Stomach (tissue), 9 donors: ENCODE results near the gene SIRPD. TPM values are rescaled to one million over a fixed set of nuclear protein-coding genes. Genes with fewer than 3 reads are reported as not detected.
A peak's percentile ranks its signal among the peaks of the same experiment; 100 is the strongest.

Experiments
- DNase-seq, 2 donors: peaks; one replicate each; pipeline versions ENCODE4 v3.0.0 to v3.0.0-alpha.2; 2013 to 2019
- H3K27ac ChIP-seq, 5 donors: fragments of 200-600 bp in 4 of 5; sonication (generic) in 4 of 5; one replicate each; pipeline ENCODE4 v1.5.1; 2013 to 2019; ENCODE audit warnings: mild to moderate bottlenecking in 1 of 5, moderate library complexity in 1 of 5
- H3K27me3 ChIP-seq, 3 donors: fragments of 200-600 bp; sonication (generic); one replicate each; pipeline ENCODE4 v1.5.1; 2017 to 2019; ENCODE audit warnings: mixed run types in 1 of 3
- H3K36me3 ChIP-seq, 4 donors: fragments of 200-600 bp; sonication (generic); 1 replicate in 3 of 4; 2 replicates in 1 of 4; pipeline ENCODE4 v1.5.1; 2016 to 2019
- H3K4me1 ChIP-seq, 4 donors: fragments of 200-600 bp; sonication (generic); one replicate each; pipeline ENCODE4 v1.5.1; 2016 to 2019
- H3K4me3 ChIP-seq, 4 donors: fragments of 200-600 bp; sonication (generic) in 3 of 4; one replicate each; pipeline ENCODE4 v1.5.1; 2016 to 2019; ENCODE audit warnings: mild to moderate bottlenecking in 1 of 4
- H3K9me3 ChIP-seq, 4 donors: fragments of 200-600 bp; sonication (generic); one replicate each; pipeline ENCODE4 v1.5.1; 2016 to 2019
- EP300 ChIP-seq: sonication (generic); formaldehyde crosslinking; IDR thresholded peaks from one replicate; pipeline ENCODE4 v1.6.1; 2017; ENCODE audit warnings: antibody characterized with exemption
- POLR2A ChIP-seq, 4 donors: fragments of 450-650 bp; IDR thresholded peaks; one replicate each; pipeline ENCODE4 v1.6.1; 2016; ENCODE audit warnings: antibody characterized with exemption in 4 of 4, control low read depth in 2 of 4, mild to moderate bottlenecking in 1 of 4, moderate library complexity in 1 of 4
- POLR2AphosphoS5 ChIP-seq, 3 donors: sonication (generic); formaldehyde crosslinking; IDR thresholded peaks; one replicate each; pipeline ENCODE4 v1.6.1; 2016; ENCODE audit warnings: antibody characterized with exemption in 3 of 3
- WGBS, 5 donors: extraction: QIAGEN DNeasy Blood & Tissue Kit in 3 of 5; methylation state at CpG; one replicate each; pipeline versions ENCODE4 v1.1.5 to v1.1.7; 2013 to 2018; 5-methylcytosine and 5-hydroxymethylcytosine counted together
- intact Hi-C: fragments of 100-400 bp; cut with DNase I; formaldehyde crosslinking; loops from one replicate; pipeline ENCODE4 v1.15.1; 2023; ENCODE audit warnings: low total_unique reads
- polyA plus RNA-seq, 3 donors: library from polyadenylated mRNA; stranded (reverse); fragments of 200-250 nt; gene quantifications; one replicate each; pipeline ENCODE4 v1.2.3, GENCODE V29; 2013
- total RNA-seq, 5 donors: library from RNA; depleted of rRNA; stranded (reverse); fragments of >200 nt; gene quantifications; one replicate each; pipeline versions ENCODE4 v1.1.0 to v1.2.3, GENCODE V29; 2014 to 2016
- TF ChIP-seq, protein P1 (sequence below), 7 experiments: fragments of 450-650 bp in 4 of 7; fragments of 200-600 bp in 3 of 7; sonication (generic) in 3 of 7; IDR thresholded peaks; one replicate each; pipeline ENCODE4 v1.5.1; 2016 to 2019; ENCODE audit warnings: antibody characterized with exemption in 7 of 7, control low read depth in 2 of 7, mild to moderate bottlenecking in 1 of 7
- donor health status: healthy with polysubstance abuse.
- donor health status: Bipolar disorder and iron deficiency.
- donor health status: healthy.

Gene SIRPD
- total and polyA plus RNA-seq, 8 donors: 0.45 TPM; not detected in 7

GRCh38 chr20:1507276-1507675 lies 50.2 kb downstream of the SIRPD start:
- no peak for DNase-seq
- intact Hi-C loops: no loop called here
- 60 to 78% (median 71%) methylated on average over 3 of the region's 3 CpGs for WGBS, 5 donors
- H3K9me3 ChIP-seq: no peaks in the 10 kb centered on the region
- H3K4me3 ChIP-seq: no peak overlapping the region
- H3K27ac ChIP-seq: no peak overlapping the region
- peaks cover 0 to 23% (median 5%) of the 10 kb centered on the region in 3 donors for H3K27me3 ChIP-seq
- no peaks in the 10 kb centered on the region for H3K36me3 ChIP-seq
- no peak for TF ChIP-seq POLR2AphosphoS5 (IDR thresholded peaks at IDR 0.05)
- TF ChIP-seq EP300: no peak
- no peak for TF ChIP-seq POLR2A (IDR thresholded peaks at IDR 0.05)
- TF ChIP-seq, protein P1, sequence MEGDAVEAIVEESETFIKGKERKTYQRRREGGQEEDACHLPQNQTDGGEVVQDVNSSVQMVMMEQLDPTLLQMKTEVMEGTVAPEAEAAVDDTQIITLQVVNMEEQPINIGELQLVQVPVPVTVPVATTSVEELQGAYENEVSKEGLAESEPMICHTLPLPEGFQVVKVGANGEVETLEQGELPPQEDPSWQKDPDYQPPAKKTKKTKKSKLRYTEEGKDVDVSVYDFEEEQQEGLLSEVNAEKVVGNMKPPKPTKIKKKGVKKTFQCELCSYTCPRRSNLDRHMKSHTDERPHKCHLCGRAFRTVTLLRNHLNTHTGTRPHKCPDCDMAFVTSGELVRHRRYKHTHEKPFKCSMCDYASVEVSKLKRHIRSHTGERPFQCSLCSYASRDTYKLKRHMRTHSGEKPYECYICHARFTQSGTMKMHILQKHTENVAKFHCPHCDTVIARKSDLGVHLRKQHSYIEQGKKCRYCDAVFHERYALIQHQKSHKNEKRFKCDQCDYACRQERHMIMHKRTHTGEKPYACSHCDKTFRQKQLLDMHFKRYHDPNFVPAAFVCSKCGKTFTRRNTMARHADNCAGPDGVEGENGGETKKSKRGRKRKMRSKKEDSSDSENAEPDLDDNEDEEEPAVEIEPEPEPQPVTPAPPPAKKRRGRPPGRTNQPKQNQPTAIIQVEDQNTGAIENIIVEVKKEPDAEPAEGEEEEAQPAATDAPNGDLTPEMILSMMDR (IDR thresholded peaks at IDR 0.05): no peak
- H3K4me1 ChIP-seq: no peaks in the 10 kb centered on the region

DNA sequence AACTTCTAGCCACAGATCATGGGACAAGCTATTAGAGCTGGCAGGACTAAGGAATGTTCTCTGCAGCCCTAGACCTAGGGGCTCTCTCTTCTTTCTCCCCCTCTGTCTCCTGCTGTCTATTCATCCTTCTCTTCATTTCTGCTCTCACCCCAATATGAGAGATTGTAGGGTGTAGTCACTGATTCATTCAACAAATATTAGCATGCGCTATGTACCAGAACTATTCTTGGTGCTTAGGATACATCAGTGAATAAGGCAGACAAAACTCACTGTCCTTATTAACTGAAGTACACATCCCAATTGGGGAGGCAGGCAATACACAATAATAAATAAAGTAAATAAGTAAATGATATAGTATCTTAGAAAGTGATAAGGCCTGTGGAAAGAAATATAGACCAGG lies 51.6 kb downstream of the SIRPD start:
- no peak for DNase-seq
- intact Hi-C loops: no loop called here
- TF ChIP-seq POLR2AphosphoS5 (IDR thresholded peaks at IDR 0.05): no peak
- TF ChIP-seq, protein P1 (IDR thresholded peaks at IDR 0.05): no peak
- Histone ChIP-seq H3K4me3 (no peak overlapping the region), H3K9me3 (no peaks in the 10 kb centered on the region), H3K27ac (no peak overlapping the region), H3K4me1 (no peaks in the 10 kb centered on the region), H3K27me3 (peaks cover 0 to 19% (median 0%) of the 10 kb centered on the region in 3 donors), H3K36me3 (no peaks in the 10 kb centered on the region)
- WGBS, 5 donors: 66 to 95% (median 74%) methylated on average over 1 of the region's 1 CpG

GRCh38 chr20:1505361-1505760 lies 52.1 kb downstream of the SIRPD start:
- DNase-seq: no peak
- peaks cover 0 to 22% (median 0%) of the 10 kb centered on the region in 3 donors for H3K27me3 ChIP-seq
- no peaks in the 10 kb centered on the region for H3K36me3 ChIP-seq
- no peaks in the 10 kb centered on the region for H3K9me3 ChIP-seq
- no peak overlapping the region for H3K27ac ChIP-seq
- no peak overlapping the region for H3K4me3 ChIP-seq
- no peak for TF ChIP-seq POLR2AphosphoS5 (IDR thresholded peaks at IDR 0.05)
- TF ChIP-seq, protein P1 (IDR thresholded peaks at IDR 0.05): no peak
- TF ChIP-seq EP300: no peak
- TF ChIP-seq POLR2A (IDR thresholded peaks at IDR 0.05): no peak
- intact Hi-C loops: no loop called here
- WGBS, 5 donors: 62 to 89% (median 73%) methylated on average over 3 of the region's 3 CpGs
- no peaks in the 10 kb centered on the region for H3K4me1 ChIP-seq

DNA sequence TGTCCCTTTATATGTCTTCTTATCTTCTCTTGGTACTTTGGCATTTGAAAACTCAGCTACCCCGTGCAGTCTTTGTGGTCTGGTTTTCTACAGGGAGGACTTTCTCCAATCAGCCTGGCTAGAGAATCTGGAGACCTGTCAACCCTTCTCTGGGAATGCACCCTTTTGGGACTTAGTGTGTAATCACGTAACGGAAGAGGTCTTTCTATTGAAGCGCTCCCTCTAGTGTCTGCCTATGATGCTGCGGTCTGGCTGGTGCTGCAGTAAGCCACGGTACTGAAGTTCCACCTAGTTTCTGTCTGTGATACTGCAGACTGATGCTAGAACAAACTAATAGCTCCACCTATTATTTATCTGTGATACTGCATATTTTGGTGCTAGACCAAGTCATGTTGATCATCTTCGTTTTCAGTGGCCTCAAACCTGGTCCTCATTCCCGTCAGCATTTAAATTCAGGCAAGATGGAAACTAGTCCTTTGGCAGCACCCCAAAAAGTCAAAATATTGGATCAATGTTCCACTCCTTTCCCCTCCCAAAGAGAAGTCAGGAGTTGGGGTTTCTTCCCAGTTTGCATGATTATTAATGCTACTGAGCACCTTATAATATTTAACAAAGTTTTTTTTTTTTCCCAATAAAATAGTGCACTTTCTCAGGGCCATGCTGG lies 53.8 kb downstream of the SIRPD start:
- Histone ChIP-seq H3K27ac (no peak overlapping the region), H3K36me3 (no peaks in the 10 kb centered on the region), H3K27me3 (peaks cover 0 to 22% (median 0%) of the 10 kb centered on the region in 3 donors), H3K9me3 (no peaks in the 10 kb centered on the region), H3K4me1 (no peaks in the 10 kb centered on the region), H3K4me3 (no peak overlapping the region)
- WGBS, 5 donors: 1 to 3% (median 2%) methylated on average over 8 of the region's 8 CpGs
- TF ChIP-seq EP300 (no peak), POLR2AphosphoS5 (IDR thresholded peaks at IDR 0.05) (peak in 2 of 3 donors; percentile 9 to 66), POLR2A (IDR thresholded peaks at IDR 0.05) (no peak)
- TF ChIP-seq, protein P1 (IDR thresholded peaks at IDR 0.05): peak in 5 of 7 experiments; percentile 74 to 95 (median 84)
- intact Hi-C loops: no loop called here
- DNase-seq: peak; percentile 84 to 92
